ENCODE measurements around the gene LGALS9.
"Not testable (repeated sequence)": the region's sequence is repeated elsewhere in the genome, so short reads cannot be mapped to it uniquely, and the experiment has no call there.

LGALS9 gene

GRCh38 chr17:27631897-27632725, 1.1 kb downstream of the LGALS9 start:
- DNase-seq: no peak

- DNase-seq: not testable (repeated sequence)
Observed at GRCh38 chr17:27632766-27633165, 1.8 kb downstream of the LGALS9 start.

GRCh38 chr17:27633312-27634025, 2.5 kb downstream of the LGALS9 start:
- DNase-seq: no peak

DNA sequence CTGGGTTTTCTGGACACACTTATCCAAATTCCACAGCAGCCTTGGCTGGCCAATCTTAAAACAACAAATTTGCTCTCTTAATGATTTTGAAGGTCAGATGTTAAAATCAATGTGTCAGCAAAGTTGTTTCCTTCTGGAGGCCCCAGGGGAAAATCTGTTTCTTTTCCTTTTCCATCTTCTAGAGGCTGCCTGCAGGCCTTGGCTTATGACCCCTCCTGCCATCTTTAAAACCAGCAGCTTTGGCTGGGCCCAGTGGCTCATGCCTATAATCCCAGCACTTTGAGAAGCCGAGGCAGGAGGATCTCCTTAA, 3.0 kb downstream of the LGALS9 start:
- no peak for DNase-seq

DNA sequence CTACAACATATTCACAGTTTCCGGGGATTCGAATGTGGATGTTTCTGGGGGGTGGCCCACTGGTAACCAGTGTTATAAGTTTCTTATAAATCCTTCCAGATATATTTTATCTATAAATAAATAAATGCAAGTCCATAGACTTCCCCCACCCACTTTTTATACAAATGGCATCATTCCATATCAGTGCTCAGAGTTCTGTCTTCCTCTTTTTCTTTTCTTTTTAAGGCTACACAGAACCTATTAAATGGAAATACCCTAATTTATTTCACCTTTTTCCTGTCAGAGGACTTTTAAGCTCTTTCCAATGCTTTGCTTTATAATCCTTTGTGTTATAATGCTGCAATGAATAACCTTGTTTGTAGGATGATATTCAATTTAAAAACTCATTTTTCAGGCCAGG, 3.8 kb downstream of the LGALS9 start:
- DNase-seq: no peak

- DNase-seq: no peak
Observed at GRCh38 chr17:27635275-27635823, 4.4 kb downstream of the LGALS9 start.

DNA sequence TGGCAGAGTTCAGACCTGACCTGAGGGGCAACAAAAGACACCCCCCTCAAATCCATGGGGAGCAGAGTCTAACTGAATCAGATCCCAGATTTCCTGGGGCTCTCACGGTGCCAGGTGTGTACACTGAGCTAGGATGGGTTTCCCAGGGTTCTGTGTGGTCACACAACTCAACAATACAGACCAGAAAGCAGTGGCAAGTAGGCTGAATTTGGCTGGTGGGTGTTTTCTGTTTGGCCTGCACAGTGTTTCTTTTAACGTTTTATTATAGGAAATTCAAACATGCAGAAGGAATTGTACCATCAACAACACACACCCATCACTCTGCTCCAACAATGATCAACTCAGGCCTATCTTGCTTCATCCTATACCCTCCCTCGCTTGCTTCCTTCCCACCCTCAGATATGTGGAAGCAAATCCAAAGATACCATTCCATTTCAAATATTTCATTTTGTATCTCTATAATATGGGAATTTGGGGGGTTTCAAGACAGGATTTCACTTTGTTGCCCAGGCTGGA, 5.1 kb downstream of the LGALS9 start:
- not testable (repeated sequence) for DNase-seq

DNA sequence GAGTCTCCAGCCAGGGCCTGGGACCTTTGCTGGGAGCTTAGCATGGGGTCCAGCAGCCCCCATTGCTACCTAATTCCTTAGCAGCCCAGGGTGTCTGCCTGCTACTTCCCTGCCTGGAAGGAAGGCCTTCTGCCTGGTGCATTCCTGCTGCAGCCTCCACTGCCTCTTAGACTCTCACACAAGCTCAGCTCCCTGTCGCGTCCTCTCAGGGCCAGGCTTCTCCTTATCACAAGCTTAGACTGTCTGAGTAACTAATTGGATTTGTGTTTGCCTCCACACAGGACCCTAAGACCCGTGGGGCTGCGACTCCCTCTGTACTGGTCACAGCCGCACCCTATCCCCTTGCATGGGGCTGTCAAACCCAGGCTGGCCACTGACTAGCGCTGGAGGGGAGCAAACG, 6.8 kb downstream of the LGALS9 start:
- DNase-seq: not testable (repeated sequence)

DNA sequence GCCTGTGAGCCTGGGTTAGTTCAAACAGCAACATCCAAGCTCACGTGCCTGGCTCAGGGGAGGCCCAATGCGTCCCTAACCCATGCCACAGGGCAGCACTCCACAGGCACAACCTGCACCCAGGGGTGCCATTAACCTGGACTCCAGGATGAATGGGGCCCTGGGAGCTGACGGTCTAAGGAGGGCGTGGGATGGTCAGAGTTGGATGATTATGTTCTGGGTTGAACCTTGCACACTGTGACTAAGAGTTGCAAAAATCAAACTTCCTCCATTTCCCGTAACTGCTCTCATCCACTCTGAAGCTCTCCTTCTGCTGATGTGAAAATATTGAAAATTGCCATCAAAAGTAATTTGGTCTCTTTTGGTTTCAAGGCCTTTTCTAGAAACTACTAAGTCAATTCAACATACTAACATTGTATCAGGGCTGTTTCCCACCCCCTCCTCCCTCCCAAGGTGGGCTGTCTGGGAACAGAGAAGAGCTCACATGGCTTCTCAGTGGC, 7.5 kb downstream of the LGALS9 start:
- DNase-seq: not testable (repeated sequence)

- DNase-seq: no peak
Observed at GRCh38 chr17:27640790-27641189, 9.8 kb downstream of the LGALS9 start.

GRCh38 chr17:27644586-27644985, 13.6 kb downstream of the LGALS9 start:
- no peak for DNase-seq

DNA sequence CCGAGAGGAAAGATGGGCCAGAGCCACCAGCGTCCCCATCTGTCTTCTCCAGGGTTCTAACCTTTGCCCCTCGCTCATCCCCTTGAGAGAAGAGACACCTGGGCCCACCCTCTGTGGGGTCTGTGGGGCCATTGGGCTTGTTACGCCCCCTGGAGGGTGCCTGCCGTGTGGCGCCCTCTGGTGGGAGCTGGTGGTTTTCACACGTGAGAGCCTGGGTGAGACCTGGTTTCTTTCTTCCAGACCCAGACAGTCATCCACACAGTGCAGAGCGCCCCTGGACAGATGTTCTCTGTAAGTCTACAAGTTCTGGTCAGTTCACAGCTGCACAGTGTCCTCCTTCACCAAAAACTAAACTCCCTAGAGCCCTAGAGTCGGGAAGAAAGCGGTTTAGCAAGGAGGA, 14.6 kb downstream of the LGALS9 start:
- not testable (repeated sequence) for DNase-seq

DNA sequence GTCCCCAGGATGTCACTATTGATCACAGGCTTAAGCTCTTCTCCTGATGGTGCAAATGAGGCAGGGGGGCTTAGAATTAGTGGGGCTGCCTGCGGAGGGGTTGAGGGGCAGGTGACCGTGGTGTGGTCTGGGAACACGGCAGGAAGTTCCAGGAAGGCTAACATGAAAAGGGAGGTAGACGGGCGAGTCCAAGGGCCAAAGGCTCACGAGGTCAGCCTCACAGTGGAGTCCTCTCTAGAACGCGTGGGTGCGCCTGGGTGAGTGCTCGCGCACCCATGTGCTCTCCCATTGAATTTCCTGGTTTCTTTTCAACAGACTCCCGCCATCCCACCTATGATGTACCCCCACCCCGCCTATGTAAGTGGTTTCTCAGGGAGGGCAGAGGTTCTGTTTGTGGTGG, 15.2 kb downstream of the LGALS9 start:
- DNase-seq: no peak

GRCh38 chr17:27647765-27648164, 16.8 kb downstream of the LGALS9 start:
- no peak for DNase-seq

DNA sequence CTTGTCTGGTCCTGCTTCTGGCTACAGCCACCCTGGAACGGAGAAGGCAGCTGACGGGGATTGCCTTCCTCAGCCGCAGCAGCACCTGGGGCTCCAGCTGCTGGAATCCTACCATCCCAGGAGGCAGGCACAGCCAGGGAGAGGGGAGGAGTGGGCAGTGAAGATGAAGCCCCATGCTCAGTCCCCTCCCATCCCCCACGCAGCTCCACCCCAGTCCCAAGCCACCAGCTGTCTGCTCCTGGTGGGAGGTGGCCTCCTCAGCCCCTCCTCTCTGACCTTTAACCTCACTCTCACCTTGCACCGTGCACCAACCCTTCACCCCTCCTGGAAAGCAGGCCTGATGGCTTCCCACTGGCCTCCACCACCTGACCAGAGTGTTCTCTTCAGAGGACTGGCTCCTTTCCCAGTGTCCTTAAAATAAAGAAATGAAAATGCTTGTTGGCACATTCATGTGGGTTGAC, 18.2 kb downstream of the LGALS9 start:
- not testable (repeated sequence) for DNase-seq

DNA sequence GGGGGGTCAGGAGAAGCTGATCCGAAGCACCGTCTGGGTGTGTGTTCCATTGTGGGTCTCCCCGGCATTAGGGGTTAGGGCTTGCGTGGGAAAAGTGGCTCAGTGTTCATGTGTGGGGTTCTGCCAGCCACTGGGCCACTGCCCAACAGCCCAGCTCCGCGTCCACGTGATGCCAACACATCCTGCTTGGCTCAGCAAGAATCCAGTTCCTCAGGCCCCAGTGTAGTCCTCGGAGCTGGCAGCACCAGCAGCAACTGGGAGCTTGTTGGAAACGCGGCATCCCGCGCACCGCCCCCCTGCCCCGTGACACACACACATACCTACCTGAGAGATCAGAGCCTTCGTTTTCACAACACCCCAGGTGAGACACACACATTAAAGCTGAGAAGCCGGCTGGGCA, 18.9 kb downstream of the LGALS9 start:
- no peak for DNase-seq

GRCh38 chr17:27650836-27651235, 19.8 kb downstream of the LGALS9 start:
- no peak for DNase-seq

- peak; percentile 67 for DNase-seq
Observed at GRCh38 chr17:27651411-27652345, 20.7 kb downstream of the LGALS9 start.

- DNase-seq: not testable (repeated sequence)
Observed at GRCh38 chr17:27653449-27653971, 22.5 kb downstream of the LGALS9 start.

DNA sequence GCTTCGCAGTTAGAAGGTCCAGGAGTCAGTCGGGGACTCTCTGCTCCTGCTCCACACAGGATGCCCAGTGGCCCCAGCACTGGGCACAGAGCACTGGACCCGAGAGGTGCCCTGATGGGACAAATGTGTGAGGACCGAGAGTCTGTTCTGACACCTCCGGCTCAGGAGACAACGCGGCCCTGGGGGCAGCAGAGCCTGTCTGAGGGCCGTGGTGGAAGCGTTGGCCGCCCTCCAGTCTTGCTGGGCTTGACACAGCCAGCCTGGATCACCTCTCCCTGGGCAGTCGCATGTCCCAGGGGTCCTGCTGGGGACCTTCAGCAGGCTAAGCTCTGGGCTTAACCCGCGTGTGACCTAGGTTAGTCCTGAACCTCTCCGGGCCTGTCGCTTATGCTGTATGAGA, 23.1 kb downstream of the LGALS9 start:
- DNase-seq: no peak

DNA sequence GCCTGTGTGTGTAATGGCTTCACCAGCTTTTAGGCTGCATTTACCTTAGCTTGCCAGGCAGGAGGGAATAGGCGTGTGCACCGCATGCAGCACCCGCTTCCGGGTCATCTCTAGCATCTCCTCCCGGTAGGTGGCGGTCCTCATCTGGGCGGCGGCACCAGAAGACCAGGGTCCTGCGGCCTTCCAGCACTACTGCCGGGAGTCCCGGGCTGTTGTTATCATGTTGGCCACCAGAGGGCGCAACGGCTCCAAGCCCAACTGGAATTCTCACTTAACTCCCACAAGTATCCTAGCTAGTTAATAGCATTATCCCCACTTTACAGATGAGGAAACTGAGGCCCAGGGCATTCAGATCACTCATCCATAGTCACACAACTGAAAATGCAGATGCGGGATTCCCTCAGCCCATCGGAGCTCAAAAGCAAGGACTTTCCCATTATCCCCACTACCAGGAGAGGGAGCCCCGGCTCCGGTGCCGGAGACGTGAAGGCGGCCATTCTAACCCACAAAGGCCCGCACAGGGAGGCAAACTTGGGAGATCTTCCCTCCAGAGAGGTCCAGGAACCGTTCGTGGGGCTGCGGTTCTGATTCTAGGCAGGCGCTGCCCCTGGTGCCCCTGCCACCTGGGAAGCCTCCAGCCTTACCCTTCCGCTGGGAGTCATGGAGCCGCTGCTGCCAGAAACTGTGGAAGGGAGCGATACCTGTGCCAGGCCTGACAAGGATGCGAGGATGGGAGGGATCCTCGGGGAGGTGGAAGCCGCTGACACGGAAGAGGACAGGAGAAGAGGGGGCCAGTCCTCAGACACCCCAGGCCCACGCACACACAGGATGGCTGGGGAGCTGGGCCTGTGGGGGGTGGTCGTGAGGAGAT, 23.9 kb downstream of the LGALS9 start:
- DNase-seq: peak; percentile 64
